Tibial nerve (tissue), 4 donors: ENCODE data around the gene SLAMF8.

Experiments
- EP300 ChIP-seq, 2 donors: sonication (generic); formaldehyde crosslinking; IDR thresholded peaks; one replicate each; pipeline ENCODE4 v1.6.1; 2017; ENCODE audit warnings: antibody characterized with exemption in 2 of 2, mild to moderate bottlenecking in 1 of 2
- POLR2A ChIP-seq, 2 donors: fragments of 450-650 bp; IDR thresholded peaks; one replicate each; pipeline ENCODE4 v1.6.1; 2017; ENCODE audit warnings: antibody characterized with exemption in 2 of 2, mild to moderate bottlenecking in 2 of 2, moderate library complexity in 2 of 2
- TF ChIP-seq, protein P1 (sequence below), 5 experiments: fragments of 200-600 bp in 3 of 5; fragments of 450-650 bp in 2 of 5; sonication (generic) in 3 of 5; IDR thresholded peaks; one replicate each; pipeline ENCODE4 v1.5.1; 2016 to 2019; ENCODE audit warnings: antibody characterized with exemption in 5 of 5, mild to moderate bottlenecking in 3 of 5, moderate library complexity in 2 of 5

DNA sequence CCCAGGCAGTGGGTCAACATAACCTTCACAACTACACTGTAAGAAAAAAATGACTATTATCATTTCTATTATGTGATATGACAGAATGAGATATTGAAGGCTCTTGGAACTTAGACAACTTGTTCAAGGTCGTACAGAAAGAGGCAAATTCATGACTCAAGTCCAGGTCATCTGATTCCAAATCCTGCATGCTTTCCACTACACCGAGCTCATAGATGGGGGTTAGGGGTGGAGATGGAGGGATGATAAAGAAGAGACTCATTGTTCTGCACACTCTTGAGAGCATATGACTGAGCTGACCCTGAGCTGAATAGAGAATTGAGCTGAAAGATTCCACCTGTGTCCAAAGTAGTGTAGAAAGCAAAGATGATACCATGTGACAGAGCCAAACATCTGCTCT lies 21.7 kb upstream of the SLAMF8 start:
- no peak for TF ChIP-seq POLR2A (IDR thresholded peaks at IDR 0.05)
- TF ChIP-seq, protein P1, sequence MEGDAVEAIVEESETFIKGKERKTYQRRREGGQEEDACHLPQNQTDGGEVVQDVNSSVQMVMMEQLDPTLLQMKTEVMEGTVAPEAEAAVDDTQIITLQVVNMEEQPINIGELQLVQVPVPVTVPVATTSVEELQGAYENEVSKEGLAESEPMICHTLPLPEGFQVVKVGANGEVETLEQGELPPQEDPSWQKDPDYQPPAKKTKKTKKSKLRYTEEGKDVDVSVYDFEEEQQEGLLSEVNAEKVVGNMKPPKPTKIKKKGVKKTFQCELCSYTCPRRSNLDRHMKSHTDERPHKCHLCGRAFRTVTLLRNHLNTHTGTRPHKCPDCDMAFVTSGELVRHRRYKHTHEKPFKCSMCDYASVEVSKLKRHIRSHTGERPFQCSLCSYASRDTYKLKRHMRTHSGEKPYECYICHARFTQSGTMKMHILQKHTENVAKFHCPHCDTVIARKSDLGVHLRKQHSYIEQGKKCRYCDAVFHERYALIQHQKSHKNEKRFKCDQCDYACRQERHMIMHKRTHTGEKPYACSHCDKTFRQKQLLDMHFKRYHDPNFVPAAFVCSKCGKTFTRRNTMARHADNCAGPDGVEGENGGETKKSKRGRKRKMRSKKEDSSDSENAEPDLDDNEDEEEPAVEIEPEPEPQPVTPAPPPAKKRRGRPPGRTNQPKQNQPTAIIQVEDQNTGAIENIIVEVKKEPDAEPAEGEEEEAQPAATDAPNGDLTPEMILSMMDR (IDR thresholded peaks at IDR 0.05), result no peak
- no peak for TF ChIP-seq EP300 (IDR thresholded peaks at IDR 0.05)
